Measurements from ENCODE around the gene RXRA.

- TF ChIP-seq POLR2AphosphoS5 (IDR thresholded peaks at IDR 0.05) (no peak), CTCF (IDR thresholded peaks at IDR 0.05) (no peak)
These were observed 24.7 kb upstream of the RXRA start for GRCh38 chr9:134301387-134302129.
